Spinal cord (tissue), 10 donors: Measurements from ENCODE around the gene GRIA3. TPM values are rescaled to one million over a fixed set of nuclear protein-coding genes. Genes with fewer than 3 reads are reported as not detected.

Experiments used
- DNase-seq, 6 donors: peaks; one replicate each; pipeline versions ENCODE4 v3.0.0 to v3.0.0-alpha.2; 2013 to 2015; ENCODE audit warnings: low spot score in 6 of 6, low read depth in 4 of 6
- H3K27ac ChIP-seq: one replicate; pipeline ENCODE4 v1.5.1; 2013; ENCODE audit warnings: low read depth, low read length, control low read depth
- H3K27me3 ChIP-seq: one replicate; pipeline ENCODE4 v1.6.1; 2013; ENCODE audit warnings: low read length; ENCODE audit not compliant: control insufficient read depth, insufficient read depth
- H3K36me3 ChIP-seq: one replicate; pipeline ENCODE4 v1.6.1; 2013; ENCODE audit warnings: low read length; ENCODE audit not compliant: control insufficient read depth, insufficient read depth
- H3K4me1 ChIP-seq: one replicate; pipeline ENCODE4 v1.6.1; 2013; ENCODE audit warnings: low read length; ENCODE audit not compliant: control insufficient read depth, insufficient read depth
- H3K4me3 ChIP-seq: one replicate; pipeline ENCODE4 v1.5.1; 2013; ENCODE audit warnings: low read depth, low read length, control low read depth
- H3K9me3 ChIP-seq: one replicate; pipeline ENCODE4 v1.6.1; 2013; ENCODE audit warnings: low read length; ENCODE audit not compliant: control insufficient read depth, insufficient read depth
- WGBS: methylation state at CpG from one replicate; pipeline ENCODE4 v1.1.5; 2013; ENCODE audit warnings: missing lambda C conversion rate; ENCODE audit not compliant: insufficient coverage; 5-methylcytosine and 5-hydroxymethylcytosine counted together
- polyA plus RNA-seq, 2 donors: library from polyadenylated mRNA; unstranded; fragments of 120-200 nt; gene quantifications; one replicate each; pipeline ENCODE4 v1.2.1, GENCODE V29; 2013; ENCODE audit not compliant: insufficient read length in 2 of 2
- total RNA-seq, 2 donors: library from RNA; depleted of rRNA in 1 of 2; stranded (reverse); fragments of 120-200 nt in 1 of 2; fragments of >200 nt in 1 of 2; gene quantifications; one replicate each; pipeline versions ENCODE4 v1.2.3 to v1.2.4, GENCODE V29; 2013 to 2014
- donor health status: healthy.

GRIA3 gene
- total and polyA plus RNA-seq, 4 donors, result 22.3 to 62.0 (median 46.6) TPM

DNA sequence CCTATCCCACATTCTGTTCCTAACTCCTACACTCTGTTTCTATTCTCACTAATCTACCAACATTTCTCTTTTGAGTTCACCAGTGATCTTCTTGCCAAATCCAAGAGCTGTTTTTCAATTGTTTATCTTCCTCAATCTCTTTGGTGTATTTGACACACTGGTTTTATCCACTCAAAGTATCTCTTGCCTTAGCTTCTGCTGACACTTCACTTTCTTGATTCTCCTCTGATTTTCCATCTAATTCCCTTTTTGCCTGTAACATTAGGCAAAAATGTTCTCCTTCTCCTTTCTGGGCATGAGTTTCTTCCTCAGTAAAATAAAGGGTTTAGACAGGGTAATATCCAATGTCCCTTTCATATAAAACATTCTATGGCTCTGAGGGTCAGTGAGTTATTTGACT is 26.2 kb downstream of the GRIA3 start:
- no peaks in the 10 kb centered on the region for H3K27me3 ChIP-seq
- no peaks in the 10 kb centered on the region for H3K9me3 ChIP-seq

DNA sequence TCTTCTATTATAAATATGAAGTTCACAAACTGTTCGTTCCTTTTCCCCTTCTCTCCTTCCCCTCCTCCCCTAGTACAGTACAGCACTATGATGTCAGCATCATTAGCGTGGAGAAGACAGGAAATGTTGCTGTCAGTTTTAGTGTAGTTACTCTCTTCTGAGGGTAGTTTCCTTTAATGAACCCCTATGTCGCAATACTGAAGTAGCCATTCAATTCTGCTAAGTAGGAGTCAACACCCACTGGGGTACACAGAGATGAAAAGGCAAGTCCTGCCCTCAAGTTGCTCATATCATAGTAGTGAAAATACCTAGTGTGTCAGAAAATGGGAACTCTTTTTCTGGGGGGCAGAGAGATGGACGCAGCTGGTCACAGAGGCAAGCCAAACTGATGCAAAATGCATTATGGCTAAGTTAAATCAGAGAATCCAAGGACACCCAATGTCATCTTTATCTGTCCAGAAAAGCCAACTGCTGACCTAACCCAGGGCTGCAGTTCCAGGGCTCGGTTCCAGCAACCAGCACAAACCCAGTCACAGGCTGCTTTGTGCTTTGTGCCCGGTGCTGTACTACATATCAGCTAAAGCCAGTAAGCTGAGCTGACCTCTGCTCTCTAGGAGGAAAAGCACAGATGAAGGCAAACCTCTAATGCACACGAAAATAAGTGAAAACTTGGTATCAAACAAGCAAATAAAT is 31.5 kb downstream of the GRIA3 start:
- H3K27ac ChIP-seq, result no peak overlapping the region
- 47% methylated on average over 4 of the region's 7 CpGs for WGBS

More for the DNA sequence above, 26.2 kb downstream of the GRIA3 start:
- Histone ChIP-seq H3K4me3 (no peak overlapping the region), H3K27ac (no peak overlapping the region), H3K4me1 (no peaks in the 10 kb centered on the region), H3K36me3 (no peaks in the 10 kb centered on the region)
- no peak for DNase-seq

DNA sequence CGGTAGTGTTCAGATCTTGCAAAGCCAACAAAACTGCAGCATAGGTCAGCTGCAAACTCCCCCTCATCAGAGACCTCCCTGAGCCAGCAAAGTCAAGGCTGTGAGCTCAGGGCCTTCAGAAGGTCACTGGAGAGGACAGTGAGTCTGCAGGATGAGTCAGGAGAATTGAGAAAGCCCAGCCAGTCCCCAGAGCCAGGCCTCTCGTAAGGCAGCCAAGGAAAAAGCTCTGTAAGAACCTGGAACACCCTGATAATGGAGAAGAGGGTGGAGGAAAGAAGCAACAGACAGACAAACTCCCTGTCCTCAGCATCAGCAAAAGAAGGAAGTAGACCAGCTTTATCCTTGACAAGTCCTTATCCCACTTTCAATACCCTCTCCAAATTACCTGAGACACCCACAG is 33.0 kb downstream of the GRIA3 start:
- H3K27me3 ChIP-seq, result no peaks in the 10 kb centered on the region
- H3K4me3 ChIP-seq, result no peak overlapping the region
- H3K27ac ChIP-seq, result no peak overlapping the region
- DNase-seq, result no peak
- H3K36me3 ChIP-seq, result no peaks in the 10 kb centered on the region
- 20% methylated on average over 1 of the region's 2 CpGs for WGBS
- H3K9me3 ChIP-seq, result no peaks in the 10 kb centered on the region
- H3K4me1 ChIP-seq, result peaks cover 6% of the 10 kb centered on the region

More for the DNA sequence above, 31.5 kb downstream of the GRIA3 start:
- no peak overlapping the region for H3K4me3 ChIP-seq
- peaks cover 6% of the 10 kb centered on the region for H3K4me1 ChIP-seq
- no peaks in the 10 kb centered on the region for H3K27me3 ChIP-seq
- no peaks in the 10 kb centered on the region for H3K36me3 ChIP-seq
- no peaks in the 10 kb centered on the region for H3K9me3 ChIP-seq
- no peak for DNase-seq

DNA sequence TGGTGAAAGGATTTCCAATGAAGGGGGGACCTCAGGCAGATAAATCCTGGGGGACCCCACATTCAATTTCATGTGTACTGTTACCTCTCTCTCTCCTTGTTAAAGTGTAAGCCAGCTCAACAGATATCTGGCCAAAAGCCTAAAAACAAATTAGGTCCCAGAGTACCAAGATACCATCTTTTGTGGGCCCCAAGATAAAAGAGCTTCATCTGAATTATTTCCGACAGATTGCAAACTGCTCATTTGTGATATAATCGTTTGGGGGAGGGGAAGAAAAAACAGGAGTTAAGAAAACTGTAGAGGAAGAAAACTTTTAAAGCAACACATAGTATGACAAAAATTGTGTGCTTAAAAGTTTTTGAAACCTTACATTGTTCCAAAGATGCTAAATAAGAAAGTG is 33.6 kb downstream of the GRIA3 start:
- DNase-seq, result no peak
- Histone ChIP-seq H3K36me3 (no peaks in the 10 kb centered on the region), H3K4me1 (peaks cover 6% of the 10 kb centered on the region), H3K9me3 (no peaks in the 10 kb centered on the region), H3K4me3 (no peak overlapping the region), H3K27ac (no peak overlapping the region), H3K27me3 (no peaks in the 10 kb centered on the region)
- WGBS, result no CpG with 5 or more reads among the region's 2 CpGs

DNA sequence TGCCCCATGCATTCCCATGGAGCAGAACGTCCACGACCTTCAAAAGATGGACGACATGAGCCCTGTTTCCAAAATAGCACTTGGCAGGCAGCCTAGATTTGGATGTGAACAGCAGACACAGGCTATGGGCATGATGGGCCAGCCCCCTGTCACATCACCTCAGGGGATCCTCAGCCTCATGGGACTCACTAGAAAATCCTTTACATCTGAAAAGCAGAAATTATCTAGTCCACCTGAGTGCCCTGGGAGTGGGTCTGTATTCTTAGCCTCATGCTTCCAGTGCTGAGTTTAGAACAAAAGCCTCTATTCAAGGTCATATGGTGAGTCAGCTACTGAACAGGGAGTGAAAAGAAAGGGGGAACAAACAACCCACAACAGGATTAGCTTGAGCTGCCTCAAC is 35.8 kb downstream of the GRIA3 start:
- H3K4me1 ChIP-seq, result peaks cover 6% of the 10 kb centered on the region
- peak in 2 of 6 donors; percentile 23 to 28 for DNase-seq
- H3K9me3 ChIP-seq, result no peaks in the 10 kb centered on the region
- H3K27me3 ChIP-seq, result no peaks in the 10 kb centered on the region
- H3K27ac ChIP-seq, result no peak overlapping the region
- H3K4me3 ChIP-seq, result no peak overlapping the region
- no peaks in the 10 kb centered on the region for H3K36me3 ChIP-seq
- 9% methylated on average over 3 of the region's 3 CpGs for WGBS

DNA sequence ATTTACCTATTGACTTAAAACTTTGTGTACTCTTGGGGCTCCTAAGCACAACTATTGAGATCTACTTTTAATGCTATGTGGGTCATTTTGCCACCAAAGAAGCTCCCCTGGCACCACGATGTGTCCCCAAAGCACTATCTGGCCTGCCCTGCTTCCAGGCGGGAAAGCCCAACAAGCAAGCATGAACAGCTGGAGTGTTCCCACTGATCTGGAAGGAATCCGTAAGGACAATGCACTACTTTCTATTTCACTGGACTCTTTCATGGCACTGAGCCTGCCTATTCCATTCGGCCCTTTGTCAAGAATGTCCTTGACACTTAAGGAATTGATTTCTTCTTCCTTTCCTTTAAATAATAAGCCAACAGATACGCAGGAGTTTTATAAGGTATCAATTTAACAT is 38.8 kb downstream of the GRIA3 start:
- no peak overlapping the region for H3K27ac ChIP-seq
- 36% methylated on average over 4 of the region's 5 CpGs for WGBS
- peaks cover 6% of the 10 kb centered on the region for H3K4me1 ChIP-seq
- H3K4me3 ChIP-seq, result no peak overlapping the region
- DNase-seq, result peak in 1 of 6 donors; percentile 26
- no peaks in the 10 kb centered on the region for H3K36me3 ChIP-seq
- no peaks in the 10 kb centered on the region for H3K9me3 ChIP-seq
- no peaks in the 10 kb centered on the region for H3K27me3 ChIP-seq

DNA sequence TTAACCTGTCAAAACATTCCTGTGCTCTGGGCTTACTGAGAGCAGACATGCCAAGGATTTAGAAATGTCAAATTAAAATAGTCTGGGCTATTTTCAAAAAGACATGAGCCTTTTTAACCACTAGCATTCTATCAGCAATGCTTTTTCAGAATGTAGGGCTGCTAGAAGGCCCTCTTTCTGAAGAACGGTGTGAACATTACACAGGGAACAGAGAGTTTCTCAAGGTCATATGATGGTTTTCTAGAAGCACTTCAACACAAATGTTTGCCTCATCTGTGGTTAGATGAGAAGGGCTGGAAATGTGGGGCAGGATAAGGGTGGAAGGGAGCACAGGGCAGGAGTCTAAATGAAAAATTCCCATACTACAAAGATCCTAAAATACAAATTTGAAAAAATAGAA is 39.3 kb downstream of the GRIA3 start:
- no peaks in the 10 kb centered on the region for H3K27me3 ChIP-seq
- H3K36me3 ChIP-seq, result no peaks in the 10 kb centered on the region
- no peaks in the 10 kb centered on the region for H3K9me3 ChIP-seq
- H3K4me1 ChIP-seq, result peaks cover 6% of the 10 kb centered on the region
- no peak for DNase-seq
- no peak overlapping the region for H3K4me3 ChIP-seq
- no peak overlapping the region for H3K27ac ChIP-seq
- WGBS, result 83% methylated on average over 1 of the region's 1 CpG

DNA sequence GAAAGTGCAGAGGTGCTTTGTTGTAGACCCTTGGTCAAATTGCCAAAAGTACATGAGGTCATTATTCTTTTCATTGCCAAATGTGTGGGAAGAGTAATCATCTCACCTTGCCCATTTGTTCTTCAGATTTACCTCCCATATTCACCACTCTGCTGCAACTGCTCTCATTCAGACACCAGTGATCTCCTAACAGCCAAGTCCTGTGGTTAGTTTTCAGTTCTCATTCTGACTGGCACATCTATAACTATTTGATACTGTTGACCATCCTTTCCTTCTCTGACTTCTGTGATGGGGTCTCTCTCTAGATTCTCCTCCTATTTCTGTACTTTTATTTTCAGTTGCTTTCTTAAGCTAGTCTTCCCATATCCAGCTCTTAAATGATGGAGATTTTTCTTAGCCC is 39.8 kb downstream of the GRIA3 start:
- Histone ChIP-seq H3K36me3 (no peaks in the 10 kb centered on the region), H3K27ac (no peak overlapping the region), H3K9me3 (no peaks in the 10 kb centered on the region), H3K27me3 (no peaks in the 10 kb centered on the region), H3K4me3 (no peak overlapping the region), H3K4me1 (peaks cover 6% of the 10 kb centered on the region)
- no peak for DNase-seq

DNA sequence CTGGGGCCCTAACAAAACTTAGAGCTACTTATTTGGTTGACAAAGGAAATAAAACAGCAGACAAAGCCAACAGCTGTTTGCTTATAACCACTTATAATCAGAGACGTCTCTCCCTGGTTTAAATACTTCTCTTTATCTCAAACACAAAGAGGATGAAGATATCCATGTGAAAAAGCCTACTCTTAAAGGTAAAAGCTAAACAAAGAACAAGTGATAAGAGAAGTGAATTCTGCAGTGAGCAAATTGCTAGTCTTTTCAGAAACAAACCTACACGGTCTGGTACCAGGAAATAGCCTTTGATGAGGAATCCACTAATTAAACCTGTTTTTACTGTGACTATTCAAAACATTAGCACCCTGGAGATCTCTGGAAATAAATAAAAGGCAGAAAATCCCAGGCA is 46.7 kb downstream of the GRIA3 start:
- no peaks in the 10 kb centered on the region for H3K4me1 ChIP-seq

DNA sequence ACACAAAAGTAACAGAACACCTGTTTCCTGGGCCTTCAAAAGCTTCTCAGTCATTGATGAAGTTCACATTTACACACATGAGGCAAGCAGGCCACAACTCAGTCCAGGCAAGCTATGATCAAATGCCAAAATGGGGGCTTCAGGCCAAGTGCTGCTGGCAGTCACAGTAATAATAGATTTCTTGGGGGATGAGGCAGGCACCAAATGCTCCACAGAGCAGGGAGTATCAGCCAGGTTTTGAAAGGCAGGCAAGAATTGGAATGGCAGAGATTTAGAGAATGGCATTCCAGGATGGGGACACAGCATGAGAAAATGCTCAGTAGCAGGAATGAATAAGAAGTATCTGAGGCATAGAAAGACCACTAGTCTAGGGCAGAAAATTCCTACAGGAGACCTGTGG is 52.8 kb downstream of the GRIA3 start:
- Histone ChIP-seq H3K4me3 (no peak overlapping the region), H3K9me3 (no peaks in the 10 kb centered on the region), H3K4me1 (no peaks in the 10 kb centered on the region), H3K27ac (no peak overlapping the region), H3K27me3 (no peaks in the 10 kb centered on the region), H3K36me3 (no peaks in the 10 kb centered on the region)
- DNase-seq, result peak in 2 of 6 donors; percentile 14 to 46

More for the DNA sequence above, 46.7 kb downstream of the GRIA3 start:
- no peaks in the 10 kb centered on the region for H3K9me3 ChIP-seq
- peak in 1 of 6 donors; percentile 6 for DNase-seq
- H3K27me3 ChIP-seq, result no peaks in the 10 kb centered on the region
- WGBS, result 0% methylated on average over 1 of the region's 2 CpGs
- H3K4me3 ChIP-seq, result no peak overlapping the region
- H3K36me3 ChIP-seq, result no peaks in the 10 kb centered on the region
- H3K27ac ChIP-seq, result no peak overlapping the region
